T-helper 17 cell (primary cell): ENCODE measurements around the gene MS4A6E. TPM values are rescaled to one million over a fixed set of nuclear protein-coding genes. Genes with fewer than 3 reads are reported as not detected.
"Not testable (repeated sequence)": the region's sequence is repeated elsewhere in the genome, so short reads cannot be mapped to it uniquely, and the experiment has no call there.

Source experiments
- ATAC-seq: fragments of 150-1000 bp; cut with Tn5 transposase; 2 replicates; pipeline ENCODE4 v1.10.0; 2021; ENCODE audit warnings: mild to moderate bottlenecking, moderate library complexity
- DNase-seq, 3 donors: peaks; one replicate each; pipeline versions ENCODE4 v3.0.0 to v3.0.0-alpha.2; 2020 to 2021
- H3K9me3 ChIP-seq: one replicate; pipeline ENCODE4 v1.7.0; 2013; ENCODE audit warnings: low read length, mild to moderate bottlenecking; ENCODE audit not compliant: control insufficient read depth, poor library complexity, severe bottlenecking
- H3K27ac Mint-ChIP-seq: one replicate; pipeline ENCODE4 v1.8.0; 2022; ENCODE audit warnings: mild to moderate bottlenecking, moderate library complexity, mixed read lengths
- H3K27me3 Mint-ChIP-seq: one replicate; pipeline ENCODE4 v1.8.0; 2022; ENCODE audit warnings: mixed read lengths
- H3K36me3 Mint-ChIP-seq: one replicate; pipeline ENCODE4 v1.8.0; 2022; ENCODE audit warnings: low read depth, mixed read lengths
- H3K4me1 Mint-ChIP-seq: one replicate; pipeline ENCODE4 v1.8.0; 2022; ENCODE audit warnings: mild to moderate bottlenecking, mixed read lengths
- H3K4me3 Mint-ChIP-seq: one replicate; pipeline ENCODE4 v1.8.0; 2022; ENCODE audit warnings: mild to moderate bottlenecking, moderate library complexity, mixed read lengths
- total RNA-seq, 4 donors: library from RNA in 2 of 4; stranded (reverse) in 2 of 4; gene quantifications; one replicate each; pipeline ENCODE4 v1.2.3 and lab custom pipeline; 2022 to 2026

MS4A6E gene, protein sequence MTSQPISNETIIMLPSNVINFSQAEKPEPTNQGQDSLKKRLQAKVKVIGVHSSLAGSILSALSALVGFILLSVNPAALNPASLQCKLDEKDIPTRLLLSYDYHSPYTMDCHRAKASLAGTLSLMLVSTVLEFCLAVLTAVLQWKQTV
- total RNA-seq (not detected), total RNA-seq (lab: John Stamatoyannopoulos, UW) (0 reads per million in 2 donors)

DNA sequence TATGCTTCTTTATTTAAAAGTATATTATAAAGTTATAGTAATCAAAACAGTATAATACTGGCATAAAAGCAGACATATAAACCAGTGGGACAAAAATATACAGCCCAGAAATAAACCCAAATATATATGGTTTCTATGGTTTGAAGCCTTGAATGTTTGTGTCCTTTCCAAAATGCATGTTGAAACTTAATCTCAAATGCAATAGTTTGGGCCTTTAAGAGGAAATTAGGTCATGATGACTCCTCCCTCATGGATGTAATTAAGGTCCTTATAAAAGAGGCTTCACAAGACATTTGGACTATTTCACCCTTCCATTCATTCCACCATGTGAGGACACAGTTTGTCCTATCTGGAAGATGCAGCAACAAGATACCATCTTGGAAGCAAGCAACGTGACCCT is at the start of gene MS4A6E:
TSS of gene MS4A6E (plus strand) at position 301 of the 400 bp plus-strand sequence. CDS start 7,641 bp downstream, outside the sequence.
- H3K4me3 Mint-ChIP-seq = no peak within 1 kb of the TSS
- H3K27me3 Mint-ChIP-seq = no peaks in the 10 kb centered on the region
- DNase-seq = no peak
- H3K27ac Mint-ChIP-seq = no peak within 1 kb of the TSS
- H3K9me3 ChIP-seq = no peaks in the 10 kb centered on the region
- H3K4me1 Mint-ChIP-seq = no peaks in the 10 kb centered on the region
- H3K36me3 Mint-ChIP-seq = no peaks in the 10 kb centered on the region
- no peak for ATAC-seq

DNA sequence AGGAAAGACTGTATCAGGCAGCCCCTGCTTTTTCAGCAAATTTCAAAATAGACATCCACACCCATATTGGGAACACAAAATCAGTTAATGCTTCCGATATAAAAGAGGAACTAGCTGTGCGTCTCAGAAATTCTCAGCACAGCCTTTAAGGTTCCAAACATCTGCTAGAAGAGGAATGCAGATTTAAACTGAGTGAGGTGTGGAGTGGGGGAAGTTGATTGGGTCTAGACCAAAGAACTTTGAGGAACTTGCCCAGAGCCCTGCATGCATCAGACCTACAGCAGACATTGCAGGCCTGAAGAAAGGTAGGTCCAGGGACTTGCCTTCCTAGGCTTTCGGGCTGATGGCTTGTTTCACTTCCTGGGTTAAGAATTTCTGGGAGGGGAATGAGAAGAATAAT is 46.6 kb upstream of the MS4A6E start, which contains the start of gene MS4A4A:
TSS of gene MS4A4A (plus strand) at position 255 of the 400 bp plus-strand sequence. CDS start at position 265, 10 bp downstream.
- no peaks in the 10 kb centered on the region for H3K9me3 ChIP-seq
- ATAC-seq (peak; percentile 44), DNase-seq (no peak)
- H3K36me3 Mint-ChIP-seq = no peaks in the 10 kb centered on the region
- no peaks in the 10 kb centered on the region for H3K4me1 Mint-ChIP-seq
- H3K4me3 Mint-ChIP-seq = no peak within 1 kb of the TSS
- peaks cover 40% of the 10 kb centered on the region for H3K27me3 Mint-ChIP-seq
- no peak within 1 kb of the TSS for H3K27ac Mint-ChIP-seq

DNA sequence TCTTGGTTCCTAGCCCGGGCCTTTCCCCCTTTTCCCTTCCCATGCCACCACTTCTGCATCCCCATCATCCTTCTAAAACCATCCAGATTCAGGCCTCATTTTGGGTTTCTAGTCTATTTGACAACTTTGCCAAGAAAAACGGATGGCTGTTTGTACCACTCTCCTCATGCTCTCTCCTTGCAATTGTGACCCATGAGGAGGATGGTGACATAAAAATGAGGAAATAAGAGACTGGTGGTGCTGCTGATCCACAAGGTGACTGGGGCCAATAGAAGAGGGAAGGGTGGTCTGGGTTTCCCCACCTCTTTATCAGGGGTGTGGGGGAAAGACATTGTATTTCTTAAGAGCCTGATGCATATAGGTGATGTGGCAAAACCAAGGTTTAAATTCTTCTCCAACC is 45.6 kb upstream of the MS4A6E start:
- Mint-ChIP-seq H3K27me3 (peaks cover 40% of the 10 kb centered on the region), H3K4me3 (no peak overlapping the region), H3K36me3 (no peaks in the 10 kb centered on the region), H3K4me1 (no peaks in the 10 kb centered on the region), H3K27ac (no peak overlapping the region)
- DNase-seq (no peak), ATAC-seq (no peak)
- H3K9me3 ChIP-seq = no peaks in the 10 kb centered on the region

DNA sequence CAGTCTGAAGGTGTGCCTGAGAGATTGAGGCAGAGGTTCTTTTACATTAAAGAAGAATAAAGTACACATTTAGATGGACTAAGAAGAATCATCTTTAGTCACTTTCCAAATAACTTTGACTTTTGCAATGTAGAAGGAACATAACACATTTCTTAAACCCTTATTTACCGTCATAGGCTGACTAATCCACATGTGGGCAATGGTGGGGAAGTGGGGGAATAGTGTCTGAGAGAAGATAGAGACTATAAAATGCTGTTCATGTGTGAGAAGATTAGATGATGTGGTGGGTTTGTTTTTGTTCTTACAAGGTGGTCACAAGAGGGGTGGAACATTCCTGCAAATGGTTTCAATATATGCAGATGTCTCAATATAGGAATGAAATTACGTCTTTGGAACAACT is 44.8 kb upstream of the MS4A6E start:
- peaks cover 47% of the 10 kb centered on the region for H3K27me3 Mint-ChIP-seq
- DNase-seq (no peak), ATAC-seq (no peak)
- no peaks in the 10 kb centered on the region for H3K36me3 Mint-ChIP-seq
- no peaks in the 10 kb centered on the region for H3K9me3 ChIP-seq
- no peaks in the 10 kb centered on the region for H3K4me1 Mint-ChIP-seq
- H3K27ac Mint-ChIP-seq = no peak overlapping the region
- no peak overlapping the region for H3K4me3 Mint-ChIP-seq

DNA sequence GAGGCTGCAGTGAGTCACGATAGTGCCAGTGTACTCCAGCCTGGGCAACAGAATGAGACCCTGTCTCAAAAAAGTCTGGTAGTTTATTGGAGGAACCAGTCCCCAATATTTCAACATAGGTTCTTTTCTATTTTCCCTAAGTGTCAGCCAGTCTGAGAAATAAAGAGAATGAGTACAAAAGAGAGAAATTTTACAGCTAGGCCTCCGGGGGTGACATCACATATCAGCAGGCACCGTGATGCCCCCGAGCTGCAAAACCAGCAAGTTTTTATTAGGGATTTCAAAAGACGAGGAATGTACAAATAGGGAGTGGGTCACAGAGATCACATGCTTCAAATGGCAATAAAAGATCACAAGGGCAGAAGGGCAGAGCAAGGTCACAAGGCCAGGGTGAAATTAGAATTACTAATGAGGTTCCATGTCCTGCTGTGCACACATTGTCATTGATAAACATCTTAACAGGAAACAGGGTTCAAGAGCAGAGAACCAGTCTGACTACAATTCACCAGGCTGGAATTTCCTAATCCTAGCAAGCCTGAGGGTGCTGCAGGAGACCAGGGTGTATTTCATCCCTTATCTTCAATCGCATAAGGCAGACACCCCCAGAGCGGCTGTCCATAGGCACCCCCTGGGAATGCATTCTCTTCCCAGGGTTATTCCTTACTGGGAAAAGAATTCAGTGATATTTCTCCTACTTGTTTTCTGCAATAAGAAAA is 41.5 kb upstream of the MS4A6E start:
- not testable (repeated sequence) for H3K36me3 Mint-ChIP-seq, DNase-seq, H3K27ac Mint-ChIP-seq, ATAC-seq, H3K4me1 Mint-ChIP-seq, H3K9me3 ChIP-seq, H3K4me3 Mint-ChIP-seq
- H3K27me3 Mint-ChIP-seq = peaks cover 29% of the 10 kb centered on the region

DNA sequence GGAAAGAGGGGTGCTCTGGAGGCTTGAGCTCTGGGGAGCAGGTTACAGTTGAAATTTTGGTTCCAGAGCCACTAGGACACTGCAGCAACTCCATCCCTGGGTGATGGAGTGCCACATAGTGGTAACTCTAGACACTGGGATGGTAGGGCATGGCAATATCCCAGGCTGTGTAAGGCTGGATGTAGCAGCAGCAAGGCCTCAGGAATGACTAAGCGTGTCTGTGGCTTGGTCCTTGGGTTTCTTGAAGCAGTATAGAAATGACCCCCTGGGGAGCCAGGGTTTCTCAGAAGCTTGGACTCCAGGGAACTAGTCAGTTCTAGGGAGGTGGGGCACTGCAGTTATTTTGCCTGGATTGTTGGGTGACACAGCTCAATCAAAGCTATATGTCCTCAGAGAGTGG is 38.5 kb upstream of the MS4A6E start:
- Mint-ChIP-seq H3K27ac (no peak overlapping the region), H3K27me3 (peaks cover 24% of the 10 kb centered on the region), H3K4me1 (no peaks in the 10 kb centered on the region), H3K4me3 (no peak overlapping the region), H3K36me3 (no peaks in the 10 kb centered on the region)
- no peaks in the 10 kb centered on the region for H3K9me3 ChIP-seq
- DNase-seq (no peak), ATAC-seq (no peak)

DNA sequence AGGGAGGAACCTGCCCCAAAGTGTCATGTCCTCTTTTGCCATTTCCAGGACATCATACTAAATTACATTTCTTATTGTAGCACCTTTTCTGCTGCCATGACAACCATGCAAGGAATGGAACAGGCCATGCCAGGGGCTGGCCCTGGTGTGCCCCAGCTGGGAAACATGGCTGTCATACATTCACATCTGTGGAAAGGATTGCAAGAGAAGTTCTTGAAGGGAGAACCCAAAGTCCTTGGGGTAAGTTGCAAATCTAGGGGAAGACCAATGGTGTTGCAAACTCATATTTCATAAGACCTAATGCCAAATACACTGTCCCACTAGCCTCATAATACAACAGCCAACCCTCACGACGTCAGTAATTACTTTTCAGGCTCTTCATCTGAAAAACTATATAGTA is 34.9 kb upstream of the MS4A6E start:
- Mint-ChIP-seq H3K4me1 (no peaks in the 10 kb centered on the region), H3K27ac (no peak overlapping the region), H3K36me3 (peaks cover 2% of the 10 kb centered on the region), H3K27me3 (peaks cover 34% of the 10 kb centered on the region), H3K4me3 (no peak overlapping the region)
- DNase-seq (no peak), ATAC-seq (no peak)
- H3K9me3 ChIP-seq = no peaks in the 10 kb centered on the region

DNA sequence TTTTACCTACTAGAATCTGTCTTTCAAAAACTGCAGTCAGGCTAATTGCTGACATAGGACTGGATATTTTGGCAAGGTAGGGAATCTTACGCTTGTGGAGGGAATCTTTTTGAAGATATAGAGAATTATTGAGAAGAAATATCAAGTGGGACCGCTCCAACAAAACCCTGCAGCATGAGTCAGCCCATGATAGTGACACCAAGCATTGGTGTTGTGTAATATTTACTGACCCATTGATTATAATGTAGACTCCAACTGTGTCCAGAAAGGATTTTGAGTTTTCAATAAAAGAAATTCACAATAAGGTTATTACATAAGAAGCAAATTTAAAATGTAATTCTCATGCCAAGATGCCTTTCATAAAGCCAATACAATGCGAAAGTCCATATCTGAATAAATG is 25.9 kb upstream of the MS4A6E start:
- H3K27me3 Mint-ChIP-seq = peaks cover 50% of the 10 kb centered on the region
- H3K27ac Mint-ChIP-seq = no peak overlapping the region
- DNase-seq (no peak), ATAC-seq (no peak)
- peaks cover 2% of the 10 kb centered on the region for H3K36me3 Mint-ChIP-seq
- peaks cover 2% of the 10 kb centered on the region for H3K4me1 Mint-ChIP-seq
- no peaks in the 10 kb centered on the region for H3K9me3 ChIP-seq
- no peak overlapping the region for H3K4me3 Mint-ChIP-seq

DNA sequence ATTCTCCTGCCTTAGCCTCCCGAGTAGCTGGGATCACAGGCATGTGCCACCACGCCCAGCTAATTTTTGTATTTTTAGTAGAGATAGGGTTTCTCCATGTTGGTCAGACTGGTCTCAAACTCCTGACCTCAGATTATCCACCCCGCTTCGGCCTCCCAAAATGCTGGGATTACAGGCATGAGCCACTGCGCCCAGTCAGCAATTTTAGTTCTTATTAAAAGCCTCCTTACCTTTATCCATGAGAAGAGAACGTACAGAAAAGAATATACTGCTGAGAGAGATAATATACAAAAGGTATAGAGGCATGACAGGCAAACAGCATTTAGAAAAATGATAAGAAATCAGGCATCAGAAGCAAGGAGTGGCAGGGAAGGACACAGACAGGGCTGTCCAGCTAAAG is 25.2 kb upstream of the MS4A6E start:
- H3K36me3 Mint-ChIP-seq, H3K9me3 ChIP-seq, H3K4me1 Mint-ChIP-seq, DNase-seq, ATAC-seq, H3K27ac Mint-ChIP-seq, H3K4me3 Mint-ChIP-seq: not testable (repeated sequence)
- peaks cover 50% of the 10 kb centered on the region for H3K27me3 Mint-ChIP-seq

DNA sequence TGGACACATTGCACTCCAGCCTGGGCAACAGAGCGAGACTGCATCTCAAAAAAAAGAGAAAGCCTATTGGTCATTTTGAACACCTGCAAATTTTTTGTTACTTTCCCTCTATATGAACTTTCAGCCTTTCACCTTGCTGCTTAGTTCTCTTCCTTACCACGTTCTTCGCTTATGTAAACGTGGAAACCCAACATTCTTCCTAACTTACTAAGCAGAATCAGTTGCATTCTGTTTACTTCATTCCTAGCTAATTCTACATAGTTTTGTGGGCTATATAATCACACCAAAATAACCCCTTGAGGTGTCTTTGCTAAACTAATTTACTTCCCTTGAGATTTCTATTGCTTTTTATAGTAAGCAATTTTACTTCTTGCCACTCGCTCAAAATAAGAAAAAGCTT is 23.4 kb upstream of the MS4A6E start:
- H3K36me3 Mint-ChIP-seq = peaks cover 2% of the 10 kb centered on the region
- H3K4me3 Mint-ChIP-seq = no peak overlapping the region
- H3K9me3 ChIP-seq = no peaks in the 10 kb centered on the region
- no peak for ATAC-seq
- no peak for DNase-seq
- H3K4me1 Mint-ChIP-seq = peaks cover 2% of the 10 kb centered on the region
- no peak overlapping the region for H3K27ac Mint-ChIP-seq
- peaks cover 53% of the 10 kb centered on the region for H3K27me3 Mint-ChIP-seq

DNA sequence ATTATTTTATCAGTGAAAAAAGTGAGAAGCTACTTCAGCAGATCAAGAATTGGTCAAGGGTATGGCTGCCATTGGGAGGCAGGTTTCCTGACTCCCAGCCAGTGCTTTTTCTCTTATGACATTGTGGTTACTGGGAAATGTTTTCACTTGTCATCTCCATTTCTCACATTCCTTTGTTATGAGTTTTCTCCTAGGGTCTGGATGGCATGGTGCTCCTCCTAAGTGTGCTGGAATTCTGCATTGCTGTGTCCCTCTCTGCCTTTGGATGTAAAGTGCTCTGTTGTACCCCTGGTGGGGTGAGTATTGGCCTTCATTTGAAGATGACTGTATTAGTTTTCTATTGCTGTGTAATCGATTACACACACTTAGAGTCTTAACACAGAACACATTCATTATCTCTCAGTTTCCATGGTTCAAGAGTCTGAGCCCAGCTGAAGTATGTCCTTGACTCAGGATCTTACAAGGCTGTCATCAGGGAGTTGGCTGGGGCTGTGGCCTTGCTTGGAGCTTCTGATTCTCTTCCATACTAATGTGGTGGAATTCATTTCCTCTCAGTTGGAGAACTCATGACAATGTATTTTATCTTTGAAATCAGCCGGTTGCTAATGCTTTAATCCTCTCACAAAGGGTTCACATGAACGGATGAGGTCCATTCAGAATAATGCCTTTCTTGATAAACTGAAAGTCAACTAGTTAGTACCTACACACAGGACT is 21.0 kb upstream of the MS4A6E start:
- Mint-ChIP-seq H3K4me1 (peaks cover 2% of the 10 kb centered on the region), H3K27me3 (peaks cover 65% of the 10 kb centered on the region), H3K36me3 (peaks cover 2% of the 10 kb centered on the region), H3K27ac (no peak overlapping the region), H3K4me3 (no peak overlapping the region)
- no peak for ATAC-seq
- no peak for DNase-seq
- no peaks in the 10 kb centered on the region for H3K9me3 ChIP-seq

DNA sequence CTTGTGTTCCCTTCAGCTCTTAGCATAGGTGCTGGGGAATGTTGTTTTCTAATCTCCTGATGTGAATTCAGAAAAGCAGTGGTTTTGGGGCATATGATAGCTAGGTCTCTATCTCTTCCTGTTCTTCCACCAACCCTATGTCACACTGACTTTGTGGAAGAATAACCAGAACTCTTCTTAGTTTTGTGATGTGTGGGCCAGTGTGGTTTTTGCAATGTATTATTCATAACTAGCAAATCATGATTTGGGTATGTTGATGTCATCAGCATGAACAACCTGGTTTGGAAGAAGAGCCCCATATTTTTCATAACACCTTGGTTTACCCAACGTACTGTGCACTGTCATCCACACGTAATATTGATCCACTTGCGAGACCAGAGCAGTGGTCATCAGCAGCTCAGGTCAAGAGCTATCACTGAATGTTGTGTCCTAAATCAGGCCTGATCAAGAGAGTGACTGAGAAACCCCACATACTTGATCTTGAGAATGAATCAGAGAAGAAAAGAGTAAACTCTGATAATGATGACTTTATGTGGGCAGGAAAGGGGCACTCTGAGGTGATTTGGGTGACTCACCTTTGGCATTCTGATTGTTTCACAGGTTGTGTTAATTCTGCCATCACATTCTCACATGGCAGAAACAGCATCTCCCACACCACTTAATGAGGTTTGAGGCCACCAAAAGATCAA is 19.4 kb upstream of the MS4A6E start:
- no peak for DNase-seq
- no peak overlapping the region for H3K27ac Mint-ChIP-seq

DNA sequence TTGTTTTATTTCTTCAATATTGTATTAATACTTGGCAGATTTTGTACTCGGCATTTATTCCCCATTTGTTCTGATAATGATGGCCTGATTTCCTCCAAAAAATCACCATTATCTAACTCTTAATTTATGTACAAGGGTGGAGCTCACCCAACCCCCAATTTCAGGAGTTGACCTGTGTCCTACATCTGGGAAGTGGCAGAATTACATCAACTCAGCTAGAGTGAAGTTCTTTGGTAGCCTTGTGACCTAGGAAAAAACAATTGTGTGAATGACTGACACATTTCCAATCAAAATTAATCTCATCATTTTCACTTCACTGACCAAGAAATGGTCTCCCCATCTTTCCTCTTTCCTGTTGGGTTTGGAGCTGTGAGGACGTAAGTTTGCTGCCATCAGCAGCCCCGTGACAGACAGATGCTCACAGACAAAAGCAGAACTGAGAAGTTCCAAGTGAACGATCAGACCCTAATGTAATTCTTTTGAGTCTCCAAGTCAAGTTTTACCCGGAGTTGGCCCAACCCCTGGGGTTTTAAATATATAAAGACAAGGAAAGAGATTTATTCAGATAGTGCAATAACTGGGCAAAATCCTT is 16.6 kb upstream of the MS4A6E start:
- H3K4me1 Mint-ChIP-seq = no peaks in the 10 kb centered on the region
- H3K36me3 Mint-ChIP-seq = peaks cover 2% of the 10 kb centered on the region
- no peak for DNase-seq
- H3K9me3 ChIP-seq = no peaks in the 10 kb centered on the region
- no peak overlapping the region for H3K4me3 Mint-ChIP-seq
- ATAC-seq = peak; percentile 35
- no peak overlapping the region for H3K27ac Mint-ChIP-seq
- peaks cover 33% of the 10 kb centered on the region for H3K27me3 Mint-ChIP-seq

More for the DNA sequence above, 19.4 kb upstream of the MS4A6E start:
- no peak for ATAC-seq
- H3K36me3 Mint-ChIP-seq = peaks cover 2% of the 10 kb centered on the region
- H3K27me3 Mint-ChIP-seq = peaks cover 49% of the 10 kb centered on the region
- no peaks in the 10 kb centered on the region for H3K9me3 ChIP-seq
- no peak overlapping the region for H3K4me3 Mint-ChIP-seq
- no peaks in the 10 kb centered on the region for H3K4me1 Mint-ChIP-seq
